Activated CD8-positive, alpha-beta T cell treated with anti-CD3 and anti-CD28 coated beads for 36 hours (primary cell): Measurements from ENCODE around the gene CITED1. TPM values are rescaled to one million over a fixed set of nuclear protein-coding genes. Genes with fewer than 3 reads are reported as not detected.

Experiments
- ATAC-seq: fragments of 200-7000 bp; cut with Tn5 transposase; one replicate; pipeline ENCODE4 v1.10.0; 2021; ENCODE audit warnings: mild to moderate bottlenecking, moderate library complexity
- CTCF ChIA-PET: fragments of 350-600 bp; sonication (Branson Sonifier 250); formaldehyde crosslinking; loops from one replicate; lab custom pipeline; 2021; ENCODE audit warnings: antibody characterized with exemption; lab: Charles Lee
- POLR2A ChIA-PET: fragments of 350-600 bp; sonication (Branson Sonifier 250); formaldehyde crosslinking; loops from one replicate; lab custom pipeline; 2021; ENCODE audit warnings: antibody characterized with exemption; lab: Charles Lee
- DNase-seq: peaks from one replicate; pipeline ENCODE4 v3.0.0-alpha.2; 2020
- H3K27ac Mint-ChIP-seq: one replicate; pipeline ENCODE4 v1.8.0; 2021; ENCODE audit warnings: mild to moderate bottlenecking, mixed read lengths
- H3K27me3 Mint-ChIP-seq: one replicate; pipeline ENCODE4 v1.8.0; 2021; ENCODE audit warnings: mixed read lengths
- H3K36me3 Mint-ChIP-seq: one replicate; pipeline ENCODE4 v1.8.0; 2021; ENCODE audit warnings: low read depth, mixed read lengths
- H3K4me1 Mint-ChIP-seq: one replicate; pipeline ENCODE4 v1.8.0; 2021; ENCODE audit warnings: low read depth, mixed read lengths
- H3K4me3 Mint-ChIP-seq: one replicate; pipeline ENCODE4 v1.8.0; 2021; ENCODE audit warnings: mild to moderate bottlenecking, moderate library complexity, mixed read lengths
- H3K9me3 Mint-ChIP-seq: one replicate; pipeline ENCODE4 v1.8.0; 2021; ENCODE audit warnings: mixed read lengths
- intact Hi-C: fragments of 100-400 bp; cut with micrococcal nuclease; formaldehyde crosslinking; loops from one replicate; pipeline ENCODE4 v1.10.0; 2022
- total RNA-seq, 2 experiments: library from RNA; stranded (reverse); gene quantifications; one replicate each; pipeline ENCODE4 v1.2.3, GENCODE V29; 2021
- TF ChIP-seq, protein P1 (sequence below): fragments of 200-600 bp; IDR thresholded peaks from one replicate; pipeline ENCODE4 v1.8.0; 2022; ENCODE audit warnings: antibody characterized with exemption, mild to moderate bottlenecking

The CITED1 gene
- total RNA-seq, 2 experiments from 2014 or later = not detected

DNA sequence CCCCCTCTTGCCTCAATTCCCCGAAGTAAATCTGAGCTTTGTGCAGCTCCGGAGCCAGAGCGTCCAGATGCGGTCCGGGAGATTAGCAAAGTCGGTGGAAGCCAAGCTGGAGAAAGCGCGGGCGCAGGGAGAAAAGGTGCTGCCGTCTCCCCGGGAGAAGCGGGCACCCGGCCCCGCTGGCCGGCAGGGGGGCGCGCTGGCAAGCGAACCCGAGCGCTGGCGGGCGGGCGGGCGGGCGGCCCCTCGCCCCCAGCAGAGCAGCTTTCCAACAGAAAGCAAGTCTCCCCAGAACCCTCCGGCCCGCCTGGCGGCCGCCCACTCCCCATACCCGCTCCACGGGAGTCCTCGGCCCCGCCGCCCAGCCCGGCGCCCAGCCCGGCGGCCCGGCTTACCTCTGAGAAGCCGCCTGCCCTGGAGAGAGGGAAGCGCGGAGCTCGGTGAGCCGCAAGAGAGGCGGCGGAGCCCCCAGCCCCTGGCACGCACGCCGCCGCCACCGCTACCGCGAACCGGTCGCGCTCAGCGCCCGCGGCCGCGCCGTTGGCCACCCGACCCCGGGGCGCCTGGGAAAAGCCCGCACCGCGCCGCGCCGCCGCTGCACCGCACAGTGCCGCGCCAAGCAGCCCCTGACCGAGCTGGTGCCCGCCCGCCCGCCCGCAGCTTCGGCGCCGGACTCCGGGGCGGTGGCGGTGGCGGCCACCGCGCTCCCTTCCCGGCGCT is 529 bp upstream of the CITED1 start:
- ATAC-seq (no peak), DNase-seq (no peak)
- TF ChIP-seq, protein P1, sequence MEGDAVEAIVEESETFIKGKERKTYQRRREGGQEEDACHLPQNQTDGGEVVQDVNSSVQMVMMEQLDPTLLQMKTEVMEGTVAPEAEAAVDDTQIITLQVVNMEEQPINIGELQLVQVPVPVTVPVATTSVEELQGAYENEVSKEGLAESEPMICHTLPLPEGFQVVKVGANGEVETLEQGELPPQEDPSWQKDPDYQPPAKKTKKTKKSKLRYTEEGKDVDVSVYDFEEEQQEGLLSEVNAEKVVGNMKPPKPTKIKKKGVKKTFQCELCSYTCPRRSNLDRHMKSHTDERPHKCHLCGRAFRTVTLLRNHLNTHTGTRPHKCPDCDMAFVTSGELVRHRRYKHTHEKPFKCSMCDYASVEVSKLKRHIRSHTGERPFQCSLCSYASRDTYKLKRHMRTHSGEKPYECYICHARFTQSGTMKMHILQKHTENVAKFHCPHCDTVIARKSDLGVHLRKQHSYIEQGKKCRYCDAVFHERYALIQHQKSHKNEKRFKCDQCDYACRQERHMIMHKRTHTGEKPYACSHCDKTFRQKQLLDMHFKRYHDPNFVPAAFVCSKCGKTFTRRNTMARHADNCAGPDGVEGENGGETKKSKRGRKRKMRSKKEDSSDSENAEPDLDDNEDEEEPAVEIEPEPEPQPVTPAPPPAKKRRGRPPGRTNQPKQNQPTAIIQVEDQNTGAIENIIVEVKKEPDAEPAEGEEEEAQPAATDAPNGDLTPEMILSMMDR = no peak
- no peaks in the 10 kb centered on the region for H3K36me3 Mint-ChIP-seq
- H3K4me1 Mint-ChIP-seq = peaks cover 21% of the 10 kb centered on the region
- peak overlapping the region; percentile 68 for H3K4me3 Mint-ChIP-seq
- ChIA-PET POLR2A (interaction anchor here (0.8 to 2.8 kb wide), 2 partner anchors 30 to 267 kb away, joined by 3 to 14 read pairs; partner anchors contain the start of gene RPS4X), CTCF (interaction anchor here (1.4 to 1.8 kb wide), 2 partner anchors 29 to 61 kb away, joined by 3 to 8 read pairs; partner anchors contain the start of gene RPS4X)
- intact Hi-C loops = loop anchor here (10.0 kb wide), 1 partner anchor 239 kb away; no protein-coding TSS in a partner anchor
- H3K9me3 Mint-ChIP-seq = no peaks in the 10 kb centered on the region
- H3K27ac Mint-ChIP-seq = no peak overlapping the region
- peaks cover 52% of the 10 kb centered on the region for H3K27me3 Mint-ChIP-seq

DNA sequence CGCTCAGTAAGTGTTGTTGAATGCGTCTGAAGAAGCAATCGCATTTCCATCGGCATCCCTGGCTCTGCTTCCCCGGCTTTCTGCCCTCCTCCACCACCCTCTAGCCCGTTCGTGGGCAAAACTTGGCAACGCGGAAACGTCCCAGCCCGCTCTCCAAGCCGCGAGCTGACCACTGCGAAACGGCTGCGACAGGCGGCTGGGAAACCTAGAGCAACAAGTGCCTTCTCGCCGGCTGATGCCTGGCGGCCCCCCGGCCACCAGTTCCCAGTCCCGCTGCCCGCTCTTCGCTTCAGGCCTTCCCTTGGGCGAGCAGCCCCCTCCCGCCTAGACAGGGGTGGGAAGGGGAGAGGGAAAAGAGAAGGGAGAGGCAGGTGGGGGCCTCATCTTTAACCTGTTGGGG is 837 bp downstream of the CITED1 start:
- H3K4me1 Mint-ChIP-seq = peaks cover 21% of the 10 kb centered on the region
- no peaks in the 10 kb centered on the region for H3K9me3 Mint-ChIP-seq
- no peaks in the 10 kb centered on the region for H3K36me3 Mint-ChIP-seq
- no peak overlapping the region for H3K27ac Mint-ChIP-seq
- CTCF ChIA-PET = no interaction called here
- H3K27me3 Mint-ChIP-seq = peaks cover 52% of the 10 kb centered on the region
- TF ChIP-seq, protein P1 = no peak
- no peak for DNase-seq
- peak overlapping the region; percentile 60 for H3K4me3 Mint-ChIP-seq
- no peak for ATAC-seq
- intact Hi-C loops = loop anchor here (10.0 kb wide), 1 partner anchor 240 kb away; no protein-coding TSS in a partner anchor
- POLR2A ChIA-PET = no interaction called here

DNA sequence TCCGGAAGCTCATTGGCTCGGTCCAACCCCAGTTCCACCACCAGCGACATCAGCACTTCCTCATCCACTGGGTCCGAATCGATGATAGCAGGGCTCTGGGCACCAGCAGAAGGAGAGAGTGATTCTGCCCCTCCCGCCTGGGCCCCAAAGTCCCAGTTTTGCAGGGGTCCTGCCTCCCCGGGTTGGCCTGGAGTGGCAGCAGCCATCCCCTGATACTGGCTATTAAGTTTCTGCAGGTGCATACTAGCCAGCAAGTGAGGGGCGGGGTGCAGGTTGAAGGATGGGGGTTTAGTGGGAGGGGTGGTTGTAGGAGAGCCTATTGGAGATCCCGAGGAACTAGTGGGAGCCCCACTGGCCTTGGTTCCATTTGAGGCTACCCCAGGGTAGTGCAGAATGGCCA is 3.9 kb downstream of the CITED1 start:
- CTCF ChIA-PET = no interaction called here
- TF ChIP-seq, protein P1 = no peak
- H3K27ac Mint-ChIP-seq = no peak overlapping the region
- DNase-seq (no peak), ATAC-seq (no peak)
- H3K4me3 Mint-ChIP-seq = no peak overlapping the region
- POLR2A ChIA-PET = interaction anchor here (0.9 kb wide), 1 partner anchor 47 kb away, joined by 3 read pairs; no protein-coding TSS in a partner anchor
- H3K9me3 Mint-ChIP-seq = no peaks in the 10 kb centered on the region
- peaks cover 3% of the 10 kb centered on the region for H3K4me1 Mint-ChIP-seq
- intact Hi-C loops = loop anchor here (10.0 kb wide), 1 partner anchor 243 kb away; no protein-coding TSS in a partner anchor
- H3K27me3 Mint-ChIP-seq = peaks cover 44% of the 10 kb centered on the region
- H3K36me3 Mint-ChIP-seq = no peaks in the 10 kb centered on the region

DNA sequence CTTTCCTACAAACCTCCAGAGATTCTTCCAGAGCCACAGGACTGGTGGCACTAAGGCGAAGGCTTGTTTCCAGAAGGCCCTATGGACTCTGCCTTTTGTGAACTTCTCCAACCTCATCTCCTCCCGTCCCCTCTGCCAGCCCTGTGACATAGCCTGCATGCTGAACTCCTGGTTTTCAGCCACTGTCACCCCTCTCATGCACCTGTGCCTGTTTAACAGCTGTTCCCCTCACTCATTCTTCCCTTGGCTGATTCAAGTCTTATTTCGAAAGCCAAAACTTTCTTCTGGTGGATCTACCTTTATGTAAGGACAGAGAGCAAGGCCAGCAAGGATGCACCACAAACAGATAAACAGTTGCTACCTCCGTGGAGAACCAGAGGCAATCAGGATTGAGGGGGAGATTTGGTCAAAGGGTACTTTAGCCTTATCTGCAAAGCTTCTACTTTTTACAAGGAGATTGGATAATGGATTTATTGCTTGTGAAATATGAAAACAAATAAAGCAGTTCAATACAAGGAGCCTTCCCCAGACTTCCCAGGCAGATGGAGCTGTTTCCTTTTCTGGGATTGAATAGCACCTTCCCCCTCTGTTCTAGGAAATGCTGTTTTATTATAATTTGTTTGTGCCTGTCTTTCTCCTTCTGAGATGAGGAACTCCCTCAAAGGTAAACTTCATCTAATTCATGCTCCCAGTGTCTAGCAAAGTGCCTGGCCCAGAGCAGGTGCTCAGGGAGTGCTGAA is 5.7 kb downstream of the CITED1 start:
- ChIA-PET CTCF (no interaction called here), POLR2A (no interaction called here)
- DNase-seq = no peak
- intact Hi-C loops = loop anchor here (10.0 kb wide), 1 partner anchor 245 kb away; no protein-coding TSS in a partner anchor
- H3K36me3 Mint-ChIP-seq = no peaks in the 10 kb centered on the region
- H3K27ac Mint-ChIP-seq = no peak overlapping the region
- peaks cover 44% of the 10 kb centered on the region for H3K27me3 Mint-ChIP-seq
- no peak overlapping the region for H3K4me3 Mint-ChIP-seq
- H3K9me3 Mint-ChIP-seq = no peaks in the 10 kb centered on the region
- TF ChIP-seq, protein P1 = no peak
- H3K4me1 Mint-ChIP-seq = peaks cover 3% of the 10 kb centered on the region
- no peak for ATAC-seq
